ENCODE measurements around the gene CAD. TPM values are rescaled to one million over a fixed set of nuclear protein-coding genes. Genes with fewer than 3 reads are reported as not detected.

The CAD gene
- total and polyA plus RNA-seq, 3 experiments from 2014 or later: 27.0 to 154 (median 147) TPM

DNA sequence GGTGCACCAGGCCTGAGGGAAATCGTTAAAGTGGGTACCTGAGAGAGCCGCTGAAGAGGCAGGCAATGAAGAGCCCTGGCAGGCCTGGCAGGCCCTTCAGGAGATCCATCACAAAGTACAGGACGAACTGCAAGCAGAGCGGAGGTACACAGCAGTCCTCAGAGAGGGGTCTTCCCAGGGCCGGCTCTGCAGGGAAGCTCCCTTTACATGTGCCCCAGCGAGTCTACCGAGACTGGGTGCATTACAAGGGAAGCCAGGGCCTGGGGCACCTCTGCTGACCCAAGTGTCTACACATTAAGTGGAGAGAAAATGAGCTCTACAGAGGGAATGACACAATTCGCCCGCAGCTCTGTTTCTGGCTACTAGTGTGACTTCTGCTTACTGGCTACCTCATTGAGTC, 13.4 kb upstream of the CAD start:
- Mint-ChIP-seq H3K36me3 (peaks cover 5 to 98% (median 18%) of the 10 kb centered on the region in 3 donors), H3K27ac (no peak overlapping the region), H3K4me3 (no peak overlapping the region), H3K4me1 (peaks cover 0 to 8% (median 5%) of the 10 kb centered on the region in 3 donors), H3K9me3 (no peaks in the 10 kb centered on the region), H3K27me3 (peaks cover 0 to 1% of the 10 kb centered on the region in 2 donors)
- Histone ChIP-seq H3K4me3 (ENCODE audit: low read length) (no peak overlapping the region), H3K4me1 (ENCODE audit: insufficient read depth, low read length) (no peaks in the 10 kb centered on the region), H3K27me3 (ENCODE audit: insufficient read depth, low read length, poor library complexity, severe bottlenecking) (no peaks in the 10 kb centered on the region), H3K36me3 (ENCODE audit: insufficient read depth, low read length) (peaks cover 41% of the 10 kb centered on the region), H3K27ac (ENCODE audit: low read depth, low read length) (no peak overlapping the region), H3K9me3 (ENCODE audit: low read length) (no peaks in the 10 kb centered on the region)
- ChIA-PET POLR2A (no interaction called here), CTCF (no interaction called here)
- no peak for DNase-seq

DNA sequence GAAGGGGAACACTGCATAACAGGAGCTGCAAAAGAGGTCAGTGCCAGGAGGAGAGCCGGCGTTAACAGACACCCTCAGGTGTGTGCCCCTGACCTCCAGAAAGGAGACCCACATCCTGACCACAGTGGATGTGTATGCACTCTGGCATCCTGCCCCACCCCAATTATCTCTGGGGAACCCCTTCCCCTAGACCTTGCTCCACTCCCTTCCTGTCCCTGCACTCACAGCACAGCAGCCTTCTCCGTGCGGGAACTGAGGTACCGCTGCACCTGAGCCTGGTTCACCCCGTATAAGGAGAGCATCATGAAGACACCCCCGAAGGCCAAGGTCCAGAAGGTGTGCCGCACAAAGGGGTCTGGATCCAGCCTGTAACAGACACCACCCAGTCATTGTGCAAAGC, 12.6 kb upstream of the CAD start:
- H3K4me1 ChIP-seq (ENCODE audit: insufficient read depth, low read length): no peaks in the 10 kb centered on the region
- no peaks in the 10 kb centered on the region for H3K9me3 Mint-ChIP-seq
- no peaks in the 10 kb centered on the region for H3K27me3 Mint-ChIP-seq
- H3K4me3 Mint-ChIP-seq: no peak overlapping the region
- peaks cover 5 to 97% (median 18%) of the 10 kb centered on the region in 3 donors for H3K36me3 Mint-ChIP-seq
- H3K36me3 ChIP-seq (ENCODE audit: insufficient read depth, low read length): peaks cover 43% of the 10 kb centered on the region
- H3K27ac Mint-ChIP-seq: peak overlapping the region in 4 of 8 donors; percentile 61 to 82 (median 72)
- CTCF ChIA-PET: no interaction called here
- DNase-seq: no peak
- H3K4me1 Mint-ChIP-seq: peaks cover 5 to 13% (median 7%) of the 10 kb centered on the region in 3 donors
- H3K27ac ChIP-seq (ENCODE audit: low read depth, low read length): no peak overlapping the region
- no peak overlapping the region for H3K4me3 ChIP-seq (ENCODE audit: low read length)
- H3K9me3 ChIP-seq (ENCODE audit: low read length): no peaks in the 10 kb centered on the region
- H3K27me3 ChIP-seq (ENCODE audit: insufficient read depth, low read length, poor library complexity, severe bottlenecking): no peaks in the 10 kb centered on the region
- POLR2A ChIA-PET: no interaction called here

DNA sequence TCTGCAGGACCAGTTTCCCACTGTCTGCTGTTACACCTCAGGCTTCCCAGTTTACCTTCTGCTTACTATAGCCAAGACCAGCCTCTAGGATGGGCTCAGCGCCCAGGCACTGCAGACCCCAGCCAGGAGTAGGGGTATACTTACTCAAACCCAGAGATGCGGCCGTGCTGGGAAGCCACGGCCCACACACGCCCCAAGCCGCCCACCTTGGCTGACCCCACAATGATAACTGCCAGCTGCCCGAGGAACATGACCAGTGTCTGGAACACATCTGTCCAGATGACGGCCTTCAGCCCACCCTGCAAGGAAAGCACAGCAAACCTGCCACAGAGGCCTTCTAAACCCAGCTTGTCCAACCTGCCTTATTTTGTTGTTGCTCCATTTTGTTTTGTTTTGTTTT, 12.0 kb upstream of the CAD start:
- no peak overlapping the region for H3K27ac ChIP-seq (ENCODE audit: low read depth, low read length)
- Mint-ChIP-seq H3K4me3 (no peak overlapping the region), H3K4me1 (peaks cover 11 to 19% (median 13%) of the 10 kb centered on the region in 3 donors), H3K36me3 (peaks cover 5 to 97% (median 18%) of the 10 kb centered on the region in 3 donors), H3K27ac (peak overlapping the region in 4 of 8 donors; percentile 10 to 82 (median 67)), H3K27me3 (no peaks in the 10 kb centered on the region), H3K9me3 (no peaks in the 10 kb centered on the region)
- no peak for DNase-seq
- H3K9me3 ChIP-seq (ENCODE audit: low read length): no peaks in the 10 kb centered on the region
- CTCF ChIA-PET: no interaction called here
- no peaks in the 10 kb centered on the region for H3K4me1 ChIP-seq (ENCODE audit: insufficient read depth, low read length)
- peaks cover 43% of the 10 kb centered on the region for H3K36me3 ChIP-seq (ENCODE audit: insufficient read depth, low read length)
- no peaks in the 10 kb centered on the region for H3K27me3 ChIP-seq (ENCODE audit: insufficient read depth, low read length, poor library complexity, severe bottlenecking)
- POLR2A ChIA-PET: no interaction called here
- H3K4me3 ChIP-seq (ENCODE audit: low read length): no peak overlapping the region

DNA sequence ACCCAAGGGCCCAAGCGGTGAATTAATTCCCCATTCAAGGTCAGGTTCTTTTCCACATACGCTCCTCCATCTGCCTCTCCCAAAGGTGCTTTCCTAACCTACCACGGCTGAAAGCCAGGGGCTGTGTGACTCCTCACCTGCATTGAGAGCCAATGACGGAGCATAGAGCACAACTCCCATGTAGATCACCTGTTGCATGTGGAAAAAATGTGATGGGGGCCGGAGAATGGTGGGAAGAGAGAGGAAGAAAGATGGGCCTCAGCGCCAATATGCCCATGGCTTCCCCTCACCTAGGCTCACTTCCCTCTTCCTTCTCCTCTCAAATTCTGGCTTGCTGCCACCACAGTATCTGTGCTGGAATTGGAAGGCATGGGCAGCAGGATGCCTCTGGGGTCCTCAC, 10.8 kb upstream of the CAD start:
- peaks cover 16 to 23% (median 17%) of the 10 kb centered on the region in 3 donors for H3K4me1 Mint-ChIP-seq
- H3K4me3 Mint-ChIP-seq: peak overlapping the region in 1 of 7 donors; percentile 76
- Histone ChIP-seq H3K4me3 (ENCODE audit: low read length) (no peak overlapping the region), H3K36me3 (ENCODE audit: insufficient read depth, low read length) (peaks cover 43% of the 10 kb centered on the region), H3K27me3 (ENCODE audit: insufficient read depth, low read length, poor library complexity, severe bottlenecking) (no peaks in the 10 kb centered on the region), H3K4me1 (ENCODE audit: insufficient read depth, low read length) (peaks cover 5% of the 10 kb centered on the region), H3K27ac (ENCODE audit: low read depth, low read length) (no peak overlapping the region), H3K9me3 (ENCODE audit: low read length) (no peaks in the 10 kb centered on the region)
- H3K27me3 Mint-ChIP-seq: no peaks in the 10 kb centered on the region
- POLR2A ChIA-PET: interaction anchor here (0.5 kb wide), 1 partner anchor 243 kb away, joined by 3 read pairs; no protein-coding TSS in a partner anchor
- H3K36me3 Mint-ChIP-seq: peaks cover 5 to 86% (median 18%) of the 10 kb centered on the region in 3 donors
- no peaks in the 10 kb centered on the region for H3K9me3 Mint-ChIP-seq
- peak overlapping the region in 1 of 8 donors; percentile 71 for H3K27ac Mint-ChIP-seq
- CTCF ChIA-PET: no interaction called here
- DNase-seq: no peak

DNA sequence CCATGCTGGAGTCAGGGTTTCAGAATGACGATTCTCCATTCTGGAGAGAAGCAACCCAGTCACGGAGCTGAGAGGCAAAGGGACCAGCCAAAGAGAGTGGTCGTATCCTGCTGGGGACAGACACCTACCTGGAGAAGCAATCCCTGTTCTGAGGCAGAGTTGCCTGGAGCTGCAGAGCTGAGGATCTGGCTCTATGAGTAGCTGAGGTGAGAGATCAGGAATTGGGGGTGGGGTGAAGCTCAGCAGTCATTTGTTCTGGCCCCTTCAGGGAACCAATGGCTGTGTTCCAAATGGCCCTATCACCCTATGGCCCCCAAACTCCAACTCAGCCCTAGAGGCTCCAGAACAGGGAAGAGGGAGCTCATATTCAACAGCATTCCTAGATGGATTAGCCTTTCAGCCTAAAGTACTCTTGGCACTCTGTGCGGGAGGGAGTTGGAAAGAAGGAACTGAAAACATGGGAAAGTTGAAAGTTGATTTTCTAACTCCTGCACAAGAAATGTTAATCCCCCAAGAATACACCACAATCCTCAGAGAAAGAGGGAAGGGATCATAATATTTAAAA, 8.6 kb upstream of the CAD start:
- Histone ChIP-seq H3K4me1 (ENCODE audit: insufficient read depth, low read length) (peaks cover 14% of the 10 kb centered on the region), H3K9me3 (ENCODE audit: low read length) (no peaks in the 10 kb centered on the region), H3K27ac (ENCODE audit: low read depth, low read length) (no peak overlapping the region), H3K4me3 (ENCODE audit: low read length) (no peak overlapping the region), H3K27me3 (ENCODE audit: insufficient read depth, low read length, poor library complexity, severe bottlenecking) (no peaks in the 10 kb centered on the region), H3K36me3 (ENCODE audit: insufficient read depth, low read length) (peaks cover 33% of the 10 kb centered on the region)
- H3K4me3 Mint-ChIP-seq: peak overlapping the region in 1 of 7 donors; percentile 92
- POLR2A ChIA-PET: interaction anchor here (0.7 kb wide), 1 partner anchor 127 kb away, joined by 3 read pairs; no protein-coding TSS in a partner anchor
- CTCF ChIA-PET: no interaction called here
- peaks cover 28 to 35% (median 29%) of the 10 kb centered on the region in 3 donors for H3K4me1 Mint-ChIP-seq
- no peaks in the 10 kb centered on the region for H3K9me3 Mint-ChIP-seq
- H3K27ac Mint-ChIP-seq: peak overlapping the region in 2 of 8 donors; percentile 35 to 90
- H3K36me3 Mint-ChIP-seq: peaks cover 5 to 77% (median 11%) of the 10 kb centered on the region in 3 donors
- peaks cover 0 to 2% of the 10 kb centered on the region in 2 donors for H3K27me3 Mint-ChIP-seq
- DNase-seq: no peak

DNA sequence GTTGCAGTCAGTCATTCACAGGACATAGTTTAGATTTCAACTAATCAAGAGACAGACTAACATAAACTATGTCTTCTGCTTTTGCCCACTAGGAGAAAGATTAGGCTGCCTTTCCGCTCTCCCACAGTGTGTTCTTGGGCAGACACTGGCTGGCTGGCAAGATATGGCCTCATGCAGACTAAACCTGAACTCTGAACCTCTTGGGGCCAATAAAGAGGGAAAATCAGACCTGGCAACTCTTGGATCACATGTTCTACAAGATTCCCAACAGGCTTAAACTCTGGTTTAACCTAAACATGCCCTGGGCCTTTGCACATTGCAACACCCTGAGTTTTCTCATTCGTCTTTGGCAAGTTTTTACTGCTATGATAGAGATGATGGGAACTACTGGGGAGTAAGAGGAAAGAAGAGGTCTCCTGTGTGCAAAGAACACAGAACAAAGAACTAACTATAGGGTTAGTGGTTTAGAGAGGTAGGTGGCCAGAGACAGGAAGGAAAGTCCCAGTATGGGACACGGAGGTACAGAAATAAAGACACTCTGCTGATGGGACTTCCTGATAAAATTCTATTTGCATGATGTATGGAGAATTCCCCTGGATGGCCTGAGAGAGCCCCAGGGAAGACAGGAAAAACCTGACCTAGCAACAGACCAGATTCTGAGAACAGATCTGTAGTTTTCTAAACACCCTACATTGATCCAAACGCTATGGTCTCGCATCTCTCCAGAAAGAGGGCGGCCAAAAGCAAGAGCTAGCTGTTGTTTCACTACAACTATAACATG, 7.4 kb upstream of the CAD start:
- H3K36me3 ChIP-seq (ENCODE audit: insufficient read depth, low read length): peaks cover 25% of the 10 kb centered on the region
- no peak overlapping the region for H3K4me3 ChIP-seq (ENCODE audit: low read length)
- H3K27ac Mint-ChIP-seq: peak overlapping the region in 7 of 8 donors; percentile 16 to 90 (median 61)
- POLR2A ChIA-PET: interaction anchor here (0.6 kb wide), 1 partner anchor 178 kb away, joined by 6 read pairs; no protein-coding TSS in a partner anchor
- H3K9me3 ChIP-seq (ENCODE audit: low read length): no peaks in the 10 kb centered on the region
- CTCF ChIA-PET: no interaction called here
- DNase-seq: no peak
- peaks cover 29 to 35% (median 33%) of the 10 kb centered on the region in 3 donors for H3K4me1 Mint-ChIP-seq
- H3K27me3 Mint-ChIP-seq: peaks cover 0 to 2% of the 10 kb centered on the region in 2 donors
- H3K4me1 ChIP-seq (ENCODE audit: insufficient read depth, low read length): peaks cover 15% of the 10 kb centered on the region
- peak overlapping the region; percentile 33 to 92 (median 56) for H3K4me3 Mint-ChIP-seq
- no peak overlapping the region for H3K27ac ChIP-seq (ENCODE audit: low read depth, low read length)
- H3K9me3 Mint-ChIP-seq: no peaks in the 10 kb centered on the region
- H3K36me3 Mint-ChIP-seq: peaks cover 5 to 68% (median 7%) of the 10 kb centered on the region in 3 donors
- no peaks in the 10 kb centered on the region for H3K27me3 ChIP-seq (ENCODE audit: insufficient read depth, low read length, poor library complexity, severe bottlenecking)

DNA sequence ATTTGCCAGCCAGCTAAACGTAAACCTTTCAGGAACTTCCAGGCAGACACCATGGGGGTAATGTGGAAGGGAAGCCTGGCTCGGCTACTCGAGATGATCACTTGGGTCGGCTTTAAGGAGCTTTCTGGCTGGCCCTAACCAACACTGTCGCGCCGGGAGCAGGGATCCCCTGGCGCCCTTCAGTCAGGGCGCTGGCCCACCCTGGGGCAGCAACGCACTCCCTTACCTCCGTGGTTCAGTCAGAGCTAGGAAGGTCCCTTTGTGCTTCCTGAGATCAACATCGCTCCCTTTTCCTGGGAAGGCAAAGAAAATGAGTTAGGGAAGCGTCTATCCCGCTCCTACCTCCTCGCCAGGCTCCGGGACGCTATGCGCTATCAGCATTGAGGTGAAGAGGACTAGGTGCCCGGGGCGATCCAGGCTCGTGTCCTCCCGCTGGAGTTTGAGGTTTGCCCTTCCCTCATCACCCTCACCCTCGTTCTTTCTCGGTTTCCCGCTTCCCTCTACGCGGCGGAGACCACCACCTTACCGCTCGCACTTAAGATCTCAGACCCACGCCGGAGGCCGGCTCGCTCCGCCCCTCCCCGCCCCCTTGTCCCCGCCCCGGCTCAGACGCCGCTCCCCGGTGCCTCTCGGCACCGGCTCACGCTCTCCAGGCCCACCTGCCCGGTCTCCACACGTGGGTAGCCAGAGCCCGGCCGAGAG, 5.8 kb upstream of the CAD start:
- peak overlapping the region; percentile 86 to 98 (median 93) for H3K27ac Mint-ChIP-seq
- POLR2A ChIA-PET: interaction anchor here (0.6 to 2.0 kb wide), 6 partner anchors 53 to 160 kb away, joined by 3 to 10 read pairs (median 6); partner anchors contain the start of genes AGBL5, OST4 and PREB
- H3K27me3 ChIP-seq (ENCODE audit: insufficient read depth, low read length, poor library complexity, severe bottlenecking): no peaks in the 10 kb centered on the region
- CTCF ChIA-PET: no interaction called here
- H3K36me3 Mint-ChIP-seq: peaks cover 3 to 64% (median 5%) of the 10 kb centered on the region in 3 donors
- H3K4me3 ChIP-seq (ENCODE audit: low read length): peak overlapping the region; percentile 80
- H3K9me3 Mint-ChIP-seq: no peaks in the 10 kb centered on the region
- peaks cover 31 to 39% (median 36%) of the 10 kb centered on the region in 3 donors for H3K4me1 Mint-ChIP-seq
- peak overlapping the region; percentile 99 for H3K27ac ChIP-seq (ENCODE audit: low read depth, low read length)
- no peaks in the 10 kb centered on the region for H3K9me3 ChIP-seq (ENCODE audit: low read length)
- peaks cover 15% of the 10 kb centered on the region for H3K4me1 ChIP-seq (ENCODE audit: insufficient read depth, low read length)
- peak overlapping the region; percentile 91 to 100 (median 95) for H3K4me3 Mint-ChIP-seq
- peaks cover 0 to 2% of the 10 kb centered on the region in 2 donors for H3K27me3 Mint-ChIP-seq
- DNase-seq: no peak
- peaks cover 27% of the 10 kb centered on the region for H3K36me3 ChIP-seq (ENCODE audit: insufficient read depth, low read length)

Measured in CD8-positive, alpha-beta memory T cell (primary cell).